Stimulated activated memory B cell treated with anti-CD40 and anti-IgM and Interleukin-4, amounts not matched to agents 10 μg/mL and 1 μg/mL and 100 μg/mL, for 72 hours (primary cell): Measurements from ENCODE around the gene RFX1.
"Not testable (repeated sequence)": the region's sequence is repeated elsewhere in the genome, so short reads cannot be mapped to it uniquely, and the experiment has no call there.

Experiments
- ATAC-seq: fragments of 150-1000 bp; cut with Tn5 transposase; 2 replicates; pipeline ENCODE4 v1.10.0; 2021
- H3K27ac Mint-ChIP-seq: one replicate; pipeline ENCODE4 v1.8.0; 2022; ENCODE audit warnings: mild to moderate bottlenecking, mixed read lengths
- H3K27me3 Mint-ChIP-seq: one replicate; pipeline ENCODE4 v1.8.0; 2022; ENCODE audit warnings: mixed read lengths
- H3K36me3 Mint-ChIP-seq: one replicate; pipeline ENCODE4 v1.8.0; 2022; ENCODE audit warnings: mixed read lengths
- H3K4me1 Mint-ChIP-seq: one replicate; pipeline ENCODE4 v1.8.0; 2022; ENCODE audit warnings: mixed read lengths
- H3K4me3 Mint-ChIP-seq: one replicate; pipeline ENCODE4 v1.8.0; 2022; ENCODE audit warnings: mild to moderate bottlenecking, moderate library complexity, mixed read lengths
- H3K9me3 Mint-ChIP-seq: one replicate; pipeline ENCODE4 v1.8.0; 2022; ENCODE audit warnings: mixed read lengths

The RFX1 gene

DNA sequence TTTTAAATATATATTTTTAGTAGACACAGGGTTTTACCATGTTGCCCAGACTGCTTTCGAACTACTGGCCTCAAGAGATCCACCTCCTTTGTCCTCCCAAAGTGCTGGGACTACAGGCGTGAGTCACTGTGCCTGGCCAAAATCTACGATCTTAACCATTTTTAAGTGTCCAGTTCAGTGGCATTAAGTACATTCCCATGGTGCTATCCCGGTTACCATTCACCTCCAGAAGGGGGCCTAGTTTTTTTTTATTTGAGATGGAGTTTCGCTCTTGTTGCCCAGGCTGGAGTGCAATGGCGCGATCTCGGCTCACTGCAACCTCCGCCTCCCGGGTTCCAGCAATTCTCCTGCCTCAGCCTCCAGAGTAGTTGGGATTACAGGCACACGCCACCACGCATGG, 29.0 kb upstream of the RFX1 start:
- ATAC-seq, H3K9me3 Mint-ChIP-seq, H3K27me3 Mint-ChIP-seq, H3K4me3 Mint-ChIP-seq, H3K27ac Mint-ChIP-seq: not testable (repeated sequence)
- H3K4me1 Mint-ChIP-seq: peaks cover 37% of the 10 kb centered on the region
- H3K36me3 Mint-ChIP-seq: peaks cover 36% of the 10 kb centered on the region

DNA sequence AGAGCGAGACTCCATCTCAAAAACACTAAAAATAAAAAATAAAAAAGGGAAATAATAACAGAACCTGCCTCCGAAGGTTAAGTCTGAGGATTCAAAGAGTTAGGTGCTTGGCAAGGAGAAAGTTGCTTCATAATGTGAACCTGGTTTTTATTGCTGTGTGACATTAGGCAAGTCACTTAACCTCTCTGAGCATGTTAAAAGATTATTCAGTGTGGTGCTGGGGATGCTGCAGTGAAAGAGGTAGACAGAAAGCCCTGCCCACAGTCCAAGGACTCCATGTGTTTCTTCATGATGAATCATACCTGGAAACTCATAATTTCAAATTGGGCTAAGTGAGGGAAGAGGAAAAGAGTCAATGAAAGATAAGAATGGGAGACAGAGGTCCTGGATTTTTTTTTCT, 27.8 kb upstream of the RFX1 start:
- Mint-ChIP-seq H3K4me3 (no peak overlapping the region), H3K27ac (peak overlapping the region; percentile 58), H3K27me3 (no peaks in the 10 kb centered on the region), H3K9me3 (no peaks in the 10 kb centered on the region), H3K36me3 (peaks cover 29% of the 10 kb centered on the region), H3K4me1 (peaks cover 41% of the 10 kb centered on the region)
- ATAC-seq: no peak

GRCh38 chr19:14031719-14032480, 25.8 kb upstream of the RFX1 start, which contains the start of gene IL27RA:
IL27RA (plus strand) TSS chr19:14031762; CDS start chr19:14031873, 111 bp downstream.
- Mint-ChIP-seq H3K4me1 (peaks cover 43% of the 10 kb centered on the region), H3K27ac (peak within 1 kb of the TSS; percentile 98), H3K9me3 (no peaks in the 10 kb centered on the region), H3K4me3 (peak within 1 kb of the TSS; percentile 96), H3K36me3 (peaks cover 11% of the 10 kb centered on the region), H3K27me3 (no peaks in the 10 kb centered on the region)
- ATAC-seq: peak; percentile 88

DNA sequence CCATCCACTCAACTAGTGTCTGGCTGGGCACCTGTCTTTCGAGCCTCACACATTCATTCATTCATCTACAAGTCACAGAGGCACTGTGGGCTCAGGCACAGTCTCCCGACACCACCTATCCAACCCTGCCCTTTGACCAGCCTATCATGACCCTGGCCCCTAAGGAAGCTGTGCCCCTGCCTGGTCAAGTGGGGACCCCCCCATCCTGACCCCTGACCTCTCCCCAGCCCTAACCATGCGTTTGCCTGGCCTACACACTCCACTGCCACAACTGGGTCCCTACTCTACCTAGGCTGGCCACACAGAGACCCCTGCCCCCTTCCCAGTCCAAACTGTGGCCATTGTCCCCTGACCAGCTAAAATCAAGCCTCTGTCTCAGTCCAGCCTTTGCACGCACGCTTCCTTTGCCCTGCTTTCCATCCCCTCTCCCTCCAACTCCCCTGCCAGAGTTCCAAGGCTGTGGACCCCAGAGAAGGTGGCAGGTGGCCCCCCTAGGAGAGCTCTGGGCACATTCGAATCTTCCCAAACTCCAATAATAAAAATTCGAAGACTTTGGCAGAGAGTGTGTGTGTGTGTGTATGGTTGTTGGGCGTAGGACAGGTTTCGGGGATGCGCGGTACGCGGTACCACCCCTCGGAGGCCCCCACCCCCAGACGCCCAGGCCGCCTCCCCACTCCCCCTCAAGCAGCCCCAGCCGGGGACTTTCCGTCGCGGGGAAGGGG, 25.0 kb upstream of the RFX1 start:
- Mint-ChIP-seq H3K27ac (peak overlapping the region; percentile 98), H3K27me3 (no peaks in the 10 kb centered on the region), H3K4me1 (peaks cover 43% of the 10 kb centered on the region), H3K9me3 (no peaks in the 10 kb centered on the region), H3K36me3 (peaks cover 8% of the 10 kb centered on the region), H3K4me3 (peak overlapping the region; percentile 96)
- ATAC-seq: no peak

- H3K27me3 Mint-ChIP-seq: no peaks in the 10 kb centered on the region
- peak overlapping the region; percentile 51 for H3K27ac Mint-ChIP-seq
- H3K9me3 Mint-ChIP-seq: no peaks in the 10 kb centered on the region
- ATAC-seq: no peak
- peaks cover 1% of the 10 kb centered on the region for H3K36me3 Mint-ChIP-seq
- peaks cover 38% of the 10 kb centered on the region for H3K4me1 Mint-ChIP-seq
- no peak overlapping the region for H3K4me3 Mint-ChIP-seq
Observed at GRCh38 chr19:14028901-14029300, 22.8 kb upstream of the RFX1 start.

- no peaks in the 10 kb centered on the region for H3K36me3 Mint-ChIP-seq
- H3K27me3 Mint-ChIP-seq: no peaks in the 10 kb centered on the region
- H3K27ac Mint-ChIP-seq: peak within 1 kb of the TSS; percentile 51
- no peaks in the 10 kb centered on the region for H3K9me3 Mint-ChIP-seq
- H3K4me3 Mint-ChIP-seq: no peak within 1 kb of the TSS
- ATAC-seq: no peak
- H3K4me1 Mint-ChIP-seq: peaks cover 42% of the 10 kb centered on the region
Observed at GRCh38 chr19:14027856-14028450, 21.8 kb upstream of the RFX1 start, which contains the start of gene RLN3. RLN3 (plus strand) TSS chr19:14028148; CDS start chr19:14028205, 57 bp downstream.

- not testable (repeated sequence) for H3K27ac Mint-ChIP-seq, ATAC-seq, H3K27me3 Mint-ChIP-seq, H3K4me3 Mint-ChIP-seq, H3K9me3 Mint-ChIP-seq, H3K36me3 Mint-ChIP-seq
- H3K4me1 Mint-ChIP-seq: peaks cover 32% of the 10 kb centered on the region
Observed at GRCh38 chr19:14026652-14027192, 20.6 kb upstream of the RFX1 start.

DNA sequence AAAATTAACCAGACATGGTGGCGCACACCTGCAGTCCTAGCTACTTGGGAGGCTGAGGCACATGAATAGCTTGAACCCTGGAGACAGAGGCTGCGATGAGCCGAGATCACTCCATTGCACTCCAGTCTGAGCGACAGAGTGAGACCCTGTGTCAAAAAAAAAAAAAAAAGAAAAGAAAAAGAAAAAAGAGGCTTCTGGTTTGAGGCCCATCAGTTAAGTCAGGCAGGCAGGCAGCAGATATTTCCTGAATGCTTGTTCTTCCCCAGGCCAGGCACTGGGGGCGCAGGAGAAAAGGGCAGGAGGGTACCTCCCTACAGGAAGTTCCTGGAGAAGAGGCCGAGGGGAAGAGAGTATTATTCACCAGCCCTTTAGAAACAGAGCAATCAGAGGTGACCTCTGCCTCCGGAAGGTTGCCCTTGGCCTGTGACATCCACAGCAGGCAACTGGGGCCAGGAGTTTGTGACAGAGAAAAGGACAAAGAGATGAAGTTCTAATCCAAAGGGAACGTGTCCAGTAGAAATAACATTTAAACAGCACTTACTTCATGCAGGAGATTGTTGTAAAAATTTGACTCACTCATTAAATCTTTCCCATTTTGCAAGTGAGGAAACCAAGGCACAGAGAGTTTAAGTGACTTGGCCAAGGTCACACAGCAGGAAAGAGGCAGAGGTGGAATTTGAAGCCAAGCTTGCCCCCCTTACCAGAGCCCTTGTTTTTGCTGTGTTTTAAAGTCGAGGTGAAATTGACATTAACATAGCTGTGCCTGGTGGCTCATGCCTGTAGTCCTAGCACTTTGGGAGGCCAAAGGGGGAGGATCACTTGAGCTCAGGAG, 17.5 kb upstream of the RFX1 start:
- no peak for ATAC-seq
- H3K9me3 Mint-ChIP-seq: no peaks in the 10 kb centered on the region
- H3K27ac Mint-ChIP-seq: peak overlapping the region; percentile 40
- H3K4me1 Mint-ChIP-seq: peaks cover 28% of the 10 kb centered on the region
- H3K4me3 Mint-ChIP-seq: no peak overlapping the region
- H3K36me3 Mint-ChIP-seq: no peaks in the 10 kb centered on the region
- H3K27me3 Mint-ChIP-seq: no peaks in the 10 kb centered on the region

DNA sequence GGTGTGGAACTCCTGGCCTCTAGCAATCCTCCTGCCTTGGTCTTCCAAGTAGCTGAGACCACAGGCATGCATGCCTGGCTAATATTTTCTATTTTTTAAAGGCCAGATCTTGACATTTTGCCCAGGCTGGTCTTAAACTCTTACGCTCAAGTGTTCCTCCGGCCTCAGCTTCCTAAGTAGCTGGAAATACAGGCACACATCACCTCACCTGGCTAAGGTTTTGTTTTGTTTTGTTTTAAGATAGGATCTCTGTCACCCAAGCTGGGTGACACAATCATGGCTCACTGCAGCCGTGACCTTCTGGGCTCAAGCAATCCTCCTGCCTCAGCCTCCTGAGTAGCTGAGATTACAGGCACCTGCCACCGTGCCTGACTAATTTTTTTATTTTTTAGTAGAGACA, 16.3 kb upstream of the RFX1 start:
- Mint-ChIP-seq H3K36me3 (no peaks in the 10 kb centered on the region), H3K4me3 (no peak overlapping the region), H3K9me3 (no peaks in the 10 kb centered on the region), H3K27me3 (no peaks in the 10 kb centered on the region), H3K27ac (peak overlapping the region; percentile 61), H3K4me1 (peaks cover 31% of the 10 kb centered on the region)
- no peak for ATAC-seq

GRCh38 chr19:14021474-14021873, 15.4 kb upstream of the RFX1 start:
- Mint-ChIP-seq H3K9me3 (no peaks in the 10 kb centered on the region), H3K4me1 (peaks cover 33% of the 10 kb centered on the region), H3K4me3 (no peak overlapping the region), H3K27me3 (no peaks in the 10 kb centered on the region), H3K27ac (peak overlapping the region; percentile 61), H3K36me3 (no peaks in the 10 kb centered on the region)
- ATAC-seq: no peak

- not testable (repeated sequence) for H3K9me3 Mint-ChIP-seq, H3K27me3 Mint-ChIP-seq, H3K36me3 Mint-ChIP-seq, ATAC-seq, H3K27ac Mint-ChIP-seq, H3K4me3 Mint-ChIP-seq
- H3K4me1 Mint-ChIP-seq: peaks cover 40% of the 10 kb centered on the region
Observed at GRCh38 chr19:14019739-14020138, 13.6 kb upstream of the RFX1 start.

DNA sequence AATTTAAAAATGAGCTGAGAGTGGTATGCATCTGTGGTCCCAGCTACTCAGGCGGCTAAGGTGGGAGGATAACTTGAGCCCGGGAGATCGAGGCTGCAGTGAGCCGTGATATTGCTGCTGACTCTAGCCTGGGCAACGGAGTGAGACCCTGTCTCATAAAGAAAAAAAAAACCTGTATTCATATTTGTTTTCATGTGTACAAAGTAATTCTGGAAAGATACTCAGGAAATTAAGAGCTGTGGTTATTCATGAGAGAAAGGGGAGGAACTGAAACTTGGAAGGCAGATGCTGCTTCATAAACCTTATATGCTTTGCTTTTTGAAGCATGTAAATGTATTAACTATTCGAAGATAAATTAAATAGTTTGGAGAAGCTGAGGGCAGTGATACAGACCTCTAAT, 13.0 kb upstream of the RFX1 start:
- Mint-ChIP-seq H3K9me3 (no peaks in the 10 kb centered on the region), H3K27ac (peak overlapping the region; percentile 62), H3K27me3 (no peaks in the 10 kb centered on the region), H3K36me3 (no peaks in the 10 kb centered on the region), H3K4me3 (peak overlapping the region; percentile 69), H3K4me1 (peaks cover 47% of the 10 kb centered on the region)
- peak; percentile 46 for ATAC-seq

DNA sequence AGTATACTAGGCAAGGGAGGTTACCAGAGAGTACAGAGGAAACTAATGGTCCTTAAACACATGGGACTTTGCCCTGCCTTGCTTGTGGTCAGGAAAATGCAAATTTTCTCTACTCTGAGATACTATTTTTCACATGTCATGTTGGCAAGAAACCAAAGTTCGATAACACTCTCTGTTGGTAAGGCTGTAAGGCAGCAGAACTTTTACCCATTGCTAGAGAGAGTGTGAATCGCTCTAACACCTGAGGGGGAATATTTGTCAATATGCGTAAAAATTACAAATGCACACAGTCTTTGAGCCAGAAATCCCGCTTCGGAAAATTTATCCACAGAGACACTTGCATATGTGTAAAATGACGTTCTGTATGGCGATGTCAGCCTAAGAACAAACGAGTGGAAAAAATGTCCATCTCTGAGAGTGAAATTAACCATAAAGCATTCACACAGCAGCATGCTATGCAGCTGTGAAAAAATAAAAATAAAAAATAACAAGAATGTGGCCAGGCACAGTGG, 9.5 kb upstream of the RFX1 start:
- no peaks in the 10 kb centered on the region for H3K27me3 Mint-ChIP-seq
- peak overlapping the region; percentile 81 for H3K27ac Mint-ChIP-seq
- peak overlapping the region; percentile 41 for H3K4me3 Mint-ChIP-seq
- H3K9me3 Mint-ChIP-seq: no peaks in the 10 kb centered on the region
- no peaks in the 10 kb centered on the region for H3K36me3 Mint-ChIP-seq
- peak; percentile 94 for ATAC-seq
- peaks cover 49% of the 10 kb centered on the region for H3K4me1 Mint-ChIP-seq

DNA sequence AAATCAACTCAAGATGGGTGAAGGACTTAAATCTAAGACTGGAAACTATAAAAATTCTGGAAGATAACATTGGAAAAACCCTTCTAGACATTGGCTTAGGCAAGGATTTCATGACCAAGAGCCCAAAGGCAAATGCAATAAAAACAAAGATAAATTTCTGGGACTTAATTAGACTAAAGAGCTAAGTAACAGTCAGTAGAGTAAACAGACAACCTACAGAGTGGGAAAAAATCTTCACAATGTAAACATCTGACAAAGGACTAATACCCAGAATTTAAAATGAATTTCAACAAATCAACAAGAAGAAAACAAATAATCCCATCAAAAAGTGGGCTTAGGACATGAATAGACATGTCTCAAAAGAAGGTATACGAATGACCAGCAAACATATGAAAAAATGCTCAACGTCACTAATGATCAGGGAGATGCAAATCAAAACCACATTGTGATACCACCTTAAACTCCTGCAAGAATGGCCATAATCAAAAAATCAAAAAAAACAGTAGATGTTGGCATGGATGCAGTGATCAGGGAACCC, 6.3 kb upstream of the RFX1 start:
- ATAC-seq: no peak
- Mint-ChIP-seq H3K27me3 (no peaks in the 10 kb centered on the region), H3K4me3 (no peak overlapping the region), H3K36me3 (no peaks in the 10 kb centered on the region), H3K4me1 (peaks cover 35% of the 10 kb centered on the region), H3K9me3 (no peaks in the 10 kb centered on the region), H3K27ac (no peak overlapping the region)
